ENCODE measurements around the gene UBR3.
"Not testable (repeated sequence)": the region's sequence is repeated elsewhere in the genome, so short reads cannot be mapped to it uniquely, and the experiment has no call there.

The UBR3 gene

GRCh38 chr2:169827272-169828140, at the start of gene UBR3:
Gene UBR3, plus strand, starts transcription at chr2:169827454. Its CDS starts 54 bp downstream, at chr2:169827508.
- peak; percentile 99 for DNase-seq (ENCODE audit: low spot score)

- no peak for DNase-seq (ENCODE audit: low spot score)
Measured at GRCh38 chr2:169778446-169778845, 48.8 kb upstream of the UBR3 start.

GRCh38 chr2:169781249-169782013, 45.8 kb upstream of the UBR3 start:
- DNase-seq (ENCODE audit: low spot score), result no peak

- no peak for DNase-seq (ENCODE audit: low spot score)
Measured at GRCh38 chr2:169782513-169782912, 44.7 kb upstream of the UBR3 start.

- DNase-seq (ENCODE audit: low spot score), result no peak
Measured at GRCh38 chr2:169790581-169790980, 36.7 kb upstream of the UBR3 start.

GRCh38 chr2:169795181-169795580, 32.1 kb upstream of the UBR3 start:
- no peak for DNase-seq (ENCODE audit: low spot score)

- no peak for DNase-seq (ENCODE audit: low spot score)
Measured at GRCh38 chr2:169796441-169796840, 30.8 kb upstream of the UBR3 start.

- no peak for DNase-seq (ENCODE audit: low spot score)
Measured at GRCh38 chr2:169797601-169798000, 29.7 kb upstream of the UBR3 start.

- DNase-seq (ENCODE audit: low spot score), result no peak
Measured at GRCh38 chr2:169798397-169798717, 28.9 kb upstream of the UBR3 start.

GRCh38 chr2:169798718-169799592, 28.3 kb upstream of the UBR3 start, which contains the start of gene SSB:
Gene SSB, plus strand, starts transcription at chr2:169798871. Its CDS starts 2,090 bp downstream, at chr2:169800961.
- peak; percentile 100 for DNase-seq (ENCODE audit: low spot score)

GRCh38 chr2:169803480-169803879, 23.8 kb upstream of the UBR3 start:
- no peak for DNase-seq (ENCODE audit: low spot score)

- DNase-seq (ENCODE audit: low spot score), result no peak
Measured at GRCh38 chr2:169806586-169806985, 20.7 kb upstream of the UBR3 start.

GRCh38 chr2:169808221-169808620, 19.0 kb upstream of the UBR3 start:
- DNase-seq (ENCODE audit: low spot score), result no peak

GRCh38 chr2:169815849-169816248, 11.4 kb upstream of the UBR3 start:
- DNase-seq (ENCODE audit: low spot score), result peak; percentile 25

- not testable (repeated sequence) for DNase-seq (ENCODE audit: low spot score)
Measured at GRCh38 chr2:169816961-169817360, 10.3 kb upstream of the UBR3 start.

GRCh38 chr2:169817369-169817768, 9.9 kb upstream of the UBR3 start:
- DNase-seq (ENCODE audit: low spot score), result not testable (repeated sequence)

- no peak for DNase-seq (ENCODE audit: low spot score)
Measured at GRCh38 chr2:169818241-169818640, 9.0 kb upstream of the UBR3 start.

GRCh38 chr2:169819106-169819505, 8.1 kb upstream of the UBR3 start:
- no peak for DNase-seq (ENCODE audit: low spot score)

- not testable (repeated sequence) for DNase-seq (ENCODE audit: low spot score)
Measured at GRCh38 chr2:169820101-169820500, 7.2 kb upstream of the UBR3 start.

- DNase-seq (ENCODE audit: low spot score), result no peak
Measured at GRCh38 chr2:169822036-169822435, 5.2 kb upstream of the UBR3 start.

GRCh38 chr2:169822785-169823392, 4.4 kb upstream of the UBR3 start:
- DNase-seq (ENCODE audit: low spot score), result no peak

- no peak for DNase-seq (ENCODE audit: low spot score)
Measured at GRCh38 chr2:169823996-169824372, 3.3 kb upstream of the UBR3 start.

All from AG20443 (cell line).